GM18909 (cell line): Measurements from ENCODE around the gene GRHL1.
"Not testable (repeated sequence)": the region's sequence is repeated elsewhere in the genome, so short reads cannot be mapped to it uniquely, and the experiment has no call there.

Experiments
- ATAC-seq: cut with Tn5 transposase; IDR thresholded peaks from one replicate; pipeline ENCODE4 v1.9.1; 2021; ENCODE audit warnings: mild to moderate bottlenecking; ENCODE audit not compliant: unreplicated experiment, poor library complexity

GRHL1 gene

GRCh38 chr2:10006236-10007161, 55.0 kb downstream of the GRHL1 start:
- ATAC-seq = no peak

- no peak for ATAC-seq
Measured at GRCh38 chr2:10007435-10007834, 55.9 kb downstream of the GRHL1 start.

GRCh38 chr2:10007921-10008808, 56.7 kb downstream of the GRHL1 start:
- ATAC-seq = no peak

- no peak for ATAC-seq
Measured at GRCh38 chr2:10008809-10009176, 57.3 kb downstream of the GRHL1 start.

GRCh38 chr2:10009271-10009810, 57.8 kb downstream of the GRHL1 start:
- no peak for ATAC-seq

- no peak for ATAC-seq
Measured at GRCh38 chr2:10009811-10010781, 58.6 kb downstream of the GRHL1 start.

- not testable (repeated sequence) for ATAC-seq
Measured at GRCh38 chr2:10010861-10011605, 59.5 kb downstream of the GRHL1 start.

GRCh38 chr2:10011606-10012325, 60.3 kb downstream of the GRHL1 start:
- ATAC-seq = not testable (repeated sequence)

- ATAC-seq = not testable (repeated sequence)
Measured at GRCh38 chr2:10012366-10012962, 61.0 kb downstream of the GRHL1 start.

- no peak for ATAC-seq
Measured at GRCh38 chr2:10012963-10013461, 61.5 kb downstream of the GRHL1 start.

- not testable (repeated sequence) for ATAC-seq
Measured at GRCh38 chr2:10013651-10014417, 62.3 kb downstream of the GRHL1 start.

GRCh38 chr2:10014418-10015190, 63.1 kb downstream of the GRHL1 start:
- no peak for ATAC-seq

- ATAC-seq = not testable (repeated sequence)
Measured at GRCh38 chr2:10015376-10015989, 64.0 kb downstream of the GRHL1 start.

GRCh38 chr2:10016001-10016801, 64.7 kb downstream of the GRHL1 start:
- ATAC-seq = no peak

- no peak for ATAC-seq
Measured at GRCh38 chr2:10016802-10017258, 65.3 kb downstream of the GRHL1 start.
